ENCODE data around the gene XYLT1.

DNA sequence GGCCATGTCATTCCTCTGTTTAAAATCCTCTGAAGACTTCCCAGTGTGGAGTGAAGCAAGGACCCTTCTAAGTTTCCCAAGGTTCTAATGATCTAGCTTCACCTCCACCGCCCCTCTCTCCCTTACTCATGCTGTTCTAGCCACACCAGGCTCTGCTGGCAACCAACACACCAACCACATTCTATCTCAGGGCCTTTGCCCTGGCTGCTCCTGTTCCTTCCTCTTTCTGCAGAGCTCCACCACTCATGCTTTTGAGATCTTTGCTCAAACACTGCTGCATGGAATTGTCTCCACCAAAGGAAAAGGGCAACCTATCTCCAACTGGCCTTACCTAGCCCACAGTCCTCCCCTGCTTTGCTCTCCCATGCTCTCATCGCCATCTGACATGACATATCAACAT, 128.7 kb downstream of the XYLT1 start:
- TF ChIP-seq CTCF (conservative IDR thresholded peaks at IDR 0.05; ENCODE audit: low read length) (no peak), EZH2phosphoT487 (IDR thresholded peaks at IDR 0.05; ENCODE audit: borderline replicate concordance) (no peak)

Measured in Loucy (cell line).